ENCODE data around the gene SIM1.

The SIM1 gene

DNA sequence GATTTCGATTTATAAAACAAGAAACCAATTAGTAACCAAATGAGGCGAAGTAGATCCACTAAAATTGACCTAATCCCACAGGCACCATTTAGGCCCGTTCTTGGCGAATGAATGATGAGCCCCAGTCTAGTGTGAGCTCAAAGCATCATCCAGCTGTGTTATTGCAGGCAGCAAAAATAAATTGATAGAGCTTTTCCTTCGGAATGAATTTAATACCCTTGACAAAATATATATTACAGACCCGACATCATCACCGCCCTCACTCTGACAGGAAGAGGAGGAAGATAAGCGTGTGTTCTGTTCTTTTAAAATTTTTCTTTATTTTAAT, 7.8 kb downstream of the SIM1 start:
- H3K27ac ChIP-seq (ENCODE audit: extremely low read depth, low read depth, low read length) = no peak overlapping the region
- H3K36me3 ChIP-seq (ENCODE audit: control insufficient read depth in 2 of 2, insufficient read depth in 1 of 2, low read length in 2 of 2) = no peaks in the 10 kb centered on the region
- no peaks in the 10 kb centered on the region; the same call in 1 of the 2 replicates for H3K4me1 ChIP-seq (ENCODE audit: control insufficient read depth, insufficient read depth, low read length)
- ChIA-PET POLR2A (no interaction called here), CTCF (interaction anchor here (1.2 kb wide), 1 partner anchor 215 kb away, joined by 3 read pairs; no protein-coding TSS in a partner anchor)
- no peak overlapping the region for H3K4me3 ChIP-seq (ENCODE audit: low read depth, low read length)
- peaks cover 2% of the 10 kb centered on the region; the same call in 1 of the 2 replicates for H3K9me3 ChIP-seq (ENCODE audit: control insufficient read depth, insufficient read depth, low read depth, low read length)
- no peak for TF ChIP-seq ZNF560 (tag by site-specific recombination; IDR thresholded peaks at IDR 0.05; ENCODE audit: borderline replicate concordance)
- no peak for TF ChIP-seq OSR2 (tag by site-specific recombination; IDR thresholded peaks at IDR 0.05)
- no peak for TF ChIP-seq BCL11A (tag by site-specific recombination; IDR thresholded peaks at IDR 0.05; ENCODE audit: low read depth)
- TF ChIP-seq ZNF548 (tag by site-specific recombination; IDR thresholded peaks at IDR 0.05) = no peak

DNA sequence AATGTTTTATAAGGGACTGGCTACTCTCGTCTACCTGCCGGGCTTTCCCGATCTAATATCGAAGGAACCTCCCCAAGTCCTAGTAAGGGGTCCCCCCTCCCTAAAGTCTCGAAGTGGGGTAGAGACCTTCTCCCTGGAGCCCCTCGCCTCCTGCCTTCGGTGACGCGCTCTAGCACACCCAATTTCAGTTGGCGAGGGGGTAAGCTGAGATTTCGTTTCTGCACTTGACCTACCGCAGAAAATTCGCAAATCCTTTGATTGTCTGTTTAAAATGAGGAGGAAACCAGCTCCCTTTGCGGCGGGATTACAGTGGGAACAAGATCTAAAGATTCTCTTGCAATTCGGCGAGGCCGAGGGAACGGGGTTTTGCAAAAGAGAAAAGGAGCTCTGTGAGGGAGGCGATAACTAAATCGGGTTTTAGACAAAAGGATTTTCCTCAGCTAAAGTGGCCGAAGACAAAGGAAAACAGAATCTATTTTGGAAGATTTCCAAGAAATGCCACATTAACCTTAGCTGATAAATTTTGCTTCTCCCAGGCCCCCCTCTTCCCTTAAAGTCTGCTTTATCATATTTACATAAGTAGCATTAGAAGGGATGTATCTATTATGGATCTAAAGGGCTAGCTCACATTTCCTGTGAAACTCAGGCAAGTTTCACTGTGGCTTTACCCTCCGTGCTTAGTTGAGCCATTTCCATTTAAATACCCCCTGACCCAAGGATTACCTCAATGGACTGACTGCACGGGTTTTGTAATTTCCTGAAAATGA, 8.4 kb downstream of the SIM1 start:
- Histone ChIP-seq H3K27ac (ENCODE audit: extremely low read depth, low read depth, low read length) (no peak overlapping the region), H3K36me3 (ENCODE audit: control insufficient read depth in 2 of 2, insufficient read depth in 1 of 2, low read length in 2 of 2) (no peaks in the 10 kb centered on the region), H3K4me3 (ENCODE audit: low read depth, low read length) (no peak overlapping the region), H3K4me1 (ENCODE audit: control insufficient read depth, insufficient read depth, low read length) (no peaks in the 10 kb centered on the region; the same call in 1 of the 2 replicates), H3K9me3 (ENCODE audit: control insufficient read depth, insufficient read depth, low read depth, low read length) (peaks cover 2% of the 10 kb centered on the region; the same call in 1 of the 2 replicates)
- CTCF ChIA-PET = interaction anchor here (1.2 kb wide), 1 partner anchor 216 kb away, joined by 3 read pairs; no protein-coding TSS in a partner anchor
- POLR2A ChIA-PET = no interaction called here
- TF ChIP-seq ZNF354C (tag by site-specific recombination; IDR thresholded peaks at IDR 0.05; ENCODE audit: borderline replicate concordance, low read depth) = no peak
- no peak for TF ChIP-seq ZNF548 (tag by site-specific recombination; IDR thresholded peaks at IDR 0.05)
- no peak for TF ChIP-seq ZNF391 (tag by site-specific recombination; IDR thresholded peaks at IDR 0.05; ENCODE audit: borderline replicate concordance, low read depth)
- TF ChIP-seq, protein P1, sequence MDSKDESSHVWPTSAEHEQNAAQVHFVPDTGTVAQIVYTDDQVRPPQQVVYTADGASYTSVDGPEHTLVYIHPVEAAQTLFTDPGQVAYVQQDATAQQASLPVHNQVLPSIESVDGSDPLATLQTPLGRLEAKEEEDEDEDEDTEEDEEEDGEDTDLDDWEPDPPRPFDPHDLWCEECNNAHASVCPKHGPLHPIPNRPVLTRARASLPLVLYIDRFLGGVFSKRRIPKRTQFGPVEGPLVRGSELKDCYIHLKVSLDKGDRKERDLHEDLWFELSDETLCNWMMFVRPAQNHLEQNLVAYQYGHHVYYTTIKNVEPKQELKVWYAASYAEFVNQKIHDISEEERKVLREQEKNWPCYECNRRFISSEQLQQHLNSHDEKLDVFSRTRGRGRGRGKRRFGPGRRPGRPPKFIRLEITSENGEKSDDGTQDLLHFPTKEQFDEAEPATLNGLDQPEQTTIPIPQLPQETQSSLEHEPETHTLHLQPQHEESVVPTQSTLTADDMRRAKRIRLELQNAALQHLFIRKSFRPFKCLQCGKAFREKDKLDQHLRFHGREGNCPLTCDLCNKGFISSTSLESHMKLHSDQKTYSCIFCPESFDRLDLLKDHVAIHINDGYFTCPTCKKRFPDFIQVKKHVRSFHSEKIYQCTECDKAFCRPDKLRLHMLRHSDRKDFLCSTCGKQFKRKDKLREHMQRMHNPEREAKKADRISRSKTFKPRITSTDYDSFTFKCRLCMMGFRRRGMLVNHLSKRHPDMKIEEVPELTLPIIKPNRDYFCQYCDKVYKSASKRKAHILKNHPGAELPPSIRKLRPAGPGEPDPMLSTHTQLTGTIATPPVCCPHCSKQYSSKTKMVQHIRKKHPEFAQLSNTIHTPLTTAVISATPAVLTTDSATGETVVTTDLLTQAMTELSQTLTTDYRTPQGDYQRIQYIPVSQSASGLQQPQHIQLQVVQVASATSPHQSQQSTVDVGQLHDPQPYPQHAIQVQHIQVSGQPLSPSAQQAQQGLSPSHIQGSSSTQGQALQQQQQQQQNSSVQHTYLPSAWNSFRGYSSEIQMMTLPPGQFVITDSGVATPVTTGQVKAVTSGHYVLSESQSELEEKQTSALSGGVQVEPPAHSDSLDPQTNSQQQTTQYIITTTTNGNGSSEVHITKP (tag by site-specific recombination; IDR thresholded peaks at IDR 0.05) = no peak
- TF ChIP-seq, protein P2, sequence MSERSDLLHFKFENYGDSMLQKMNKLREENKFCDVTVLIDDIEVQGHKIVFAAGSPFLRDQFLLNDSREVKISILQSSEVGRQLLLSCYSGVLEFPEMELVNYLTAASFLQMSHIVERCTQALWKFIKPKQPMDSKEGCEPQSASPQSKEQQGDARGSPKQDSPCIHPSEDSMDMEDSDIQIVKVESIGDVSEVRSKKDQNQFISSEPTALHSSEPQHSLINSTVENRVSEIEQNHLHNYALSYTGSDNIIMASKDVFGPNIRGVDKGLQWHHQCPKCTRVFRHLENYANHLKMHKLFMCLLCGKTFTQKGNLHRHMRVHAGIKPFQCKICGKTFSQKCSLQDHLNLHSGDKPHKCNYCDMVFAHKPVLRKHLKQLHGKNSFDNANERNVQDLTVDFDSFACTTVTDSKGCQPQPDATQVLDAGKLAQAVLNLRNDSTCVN (tag by site-specific recombination; optimal IDR thresholded peaks at IDR 0.05) = no peak
- no peak for TF ChIP-seq ZNF223 (tag by site-specific recombination; IDR thresholded peaks at IDR 0.05)
- TF ChIP-seq, protein P3, sequence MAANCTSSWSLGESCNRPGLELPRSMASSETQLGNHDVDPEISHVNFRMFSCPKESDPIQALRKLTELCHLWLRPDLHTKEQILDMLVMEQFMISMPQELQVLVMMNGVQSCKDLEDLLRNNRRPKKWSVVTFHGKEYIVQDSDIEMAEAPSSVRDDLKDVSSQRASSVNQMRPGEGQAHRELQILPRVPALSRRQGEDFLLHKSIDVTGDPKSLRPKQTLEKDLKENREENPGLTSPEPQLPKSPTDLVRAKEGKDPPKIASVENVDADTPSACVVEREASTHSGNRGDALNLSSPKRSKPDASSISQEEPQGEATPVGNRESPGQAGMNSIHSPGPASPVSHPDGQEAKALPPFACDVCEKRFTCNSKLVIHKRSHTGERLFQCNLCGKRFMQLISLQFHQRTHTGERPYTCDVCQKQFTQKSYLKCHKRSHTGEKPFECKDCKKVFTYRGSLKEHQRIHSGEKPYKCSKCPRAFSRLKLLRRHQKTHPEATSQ (tag by site-specific recombination; IDR thresholded peaks at IDR 0.05) = no peak
- no peak for TF ChIP-seq ZIC2 (tag by site-specific recombination; IDR thresholded peaks at IDR 0.05)
- no peak for TF ChIP-seq RBAK (tag by site-specific recombination; IDR thresholded peaks at IDR 0.05)
- TF ChIP-seq ZNF221 (tag by site-specific recombination; IDR thresholded peaks at IDR 0.05; ENCODE audit: borderline replicate concordance) = no peak

All from HEK293 (cell line).